Kidney (tissue), 14 donors: ENCODE measurements around the gene CR1. TPM values are rescaled to one million over a fixed set of nuclear protein-coding genes. Genes with fewer than 3 reads are reported as not detected.
"Not testable (repeated sequence)": the region's sequence is repeated elsewhere in the genome, so short reads cannot be mapped to it uniquely, and the experiment has no call there.

ENCODE experiments used
- DNase-seq, 5 donors: peaks; one replicate each; pipeline ENCODE4 v3.0.0-alpha.2; 2013 to 2020
- FAIRE-seq: peaks from 2 replicates; lab custom pipeline; 2012; peaks lifted over from hg19 to GRCh38; lab: Jason Lieb, UNC
- H3K27ac ChIP-seq, 2 donors: one replicate each; pipeline ENCODE4 v1.7.0; 2013; ENCODE audit warnings: low read depth in 2 of 2, low read length in 2 of 2, inconsistent platforms in 1 of 2
- H3K27me3 ChIP-seq: one replicate; pipeline ENCODE4 v1.7.1; 2013; ENCODE audit warnings: low read length, inconsistent platforms; ENCODE audit not compliant: control insufficient read depth, insufficient read depth
- H3K36me3 ChIP-seq, 3 donors: one replicate each; pipeline versions ENCODE4 v1.7.0 to v1.7.1; 2013; ENCODE audit warnings: low read length in 3 of 3, control low read depth in 1 of 3, inconsistent platforms in 1 of 3; ENCODE audit not compliant: insufficient read depth in 3 of 3, control insufficient read depth in 2 of 3
- H3K4me1 ChIP-seq, 3 donors: one replicate each; pipeline versions ENCODE4 v1.7.0 to v1.7.1; 2013; ENCODE audit warnings: low read length in 3 of 3, inconsistent platforms in 1 of 3, low read depth in 1 of 3; ENCODE audit not compliant: control insufficient read depth in 2 of 3, insufficient read depth in 2 of 3
- H3K4me3 ChIP-seq, 3 donors: one replicate each; pipeline versions ENCODE4 v1.7.0 to v1.8.1; 2013; ENCODE audit warnings: low read length in 3 of 3, control low read depth in 1 of 3, inconsistent platforms in 1 of 3
- H3K9ac ChIP-seq, 3 donors: one replicate each; pipeline versions ENCODE4 v1.7.0 to v1.7.1; 2013; ENCODE audit warnings: low read length in 3 of 3, control low read depth in 1 of 3, inconsistent platforms in 1 of 3
- H3K9me3 ChIP-seq, 3 donors: one replicate each; pipeline versions ENCODE4 v1.7.0 to v1.7.1; 2013; ENCODE audit warnings: low read length in 3 of 3, control low read depth in 1 of 3, inconsistent platforms in 1 of 3; ENCODE audit not compliant: control insufficient read depth in 2 of 3, insufficient read depth in 1 of 3
- CTCF ChIP-seq: IDR thresholded peaks from 3 replicates; pipeline ENCODE4 v1.5.1; 2012; ENCODE audit warnings: mild to moderate bottlenecking, moderate library complexity, borderline replicate concordance; ENCODE audit not compliant: insufficient read depth; ENCODE audit errors: extremely low read depth
- intact Hi-C: fragments of 100-400 bp; cut with DNase I; formaldehyde crosslinking; loops from one replicate; pipeline ENCODE4 v1.11.1; 2022
- polyA plus RNA-seq: library from polyadenylated mRNA; stranded (reverse); fragments of 350-450 nt; fragmentation: Illumina TruSeq; extraction: RNeasy Lipid Tissue Mini Kit (QIAGEN cat#74804); gene quantifications from one replicate; pipeline ENCODE4 v1.2.3, GENCODE V29; 2014; ENCODE audit warnings: low read depth, low replicate concordance; ENCODE audit not compliant: insufficient read depth
- total RNA-seq: library from RNA; stranded (reverse); fragmentation: NEBNext Ultra II Directional; extraction: Animal tissue kit (Norgen Biotek cat#: 25700); gene quantifications from one replicate; pipeline ENCODE4 v1.2.1, GENCODE V29; 2021
- donor health status: control.
- donor health status: control.
- donor health status: control.
- donor health status: control.
- donor health status: control.
- donor health status: DM: yes; HTN: yes; CAD: no.
- donor health status: Normal renal cell carcinoma (clear cell type).

The CR1 gene
- total and polyA plus RNA-seq, 2 donors from 2014 or later: 2.6 to 12.2 TPM

- Histone ChIP-seq H3K27ac (no peak overlapping the region), H3K9me3 (no peaks in the 10 kb centered on the region), H3K4me3 (no peak overlapping the region), H3K36me3 (no peaks in the 10 kb centered on the region), H3K4me1 (no peaks in the 10 kb centered on the region), H3K27me3 (no peaks in the 10 kb centered on the region), H3K9ac (no peak overlapping the region)
- intact Hi-C loops: no loop called here
- DNase-seq (no peak), FAIRE-seq (no peak)
- no peak for TF ChIP-seq CTCF
These were observed 180.2 kb downstream of the CR1 start for GRCh38 chr1:207676153-207676552.

- H3K9me3 ChIP-seq, H3K36me3 ChIP-seq, H3K27me3 ChIP-seq, DNase-seq, H3K9ac ChIP-seq, H3K4me3 ChIP-seq, H3K4me1 ChIP-seq, intact Hi-C loops, H3K27ac ChIP-seq, FAIRE-seq: not testable (repeated sequence)
These were observed 184.8 kb downstream of the CR1 start for GRCh38 chr1:207680590-207681388.

DNA sequence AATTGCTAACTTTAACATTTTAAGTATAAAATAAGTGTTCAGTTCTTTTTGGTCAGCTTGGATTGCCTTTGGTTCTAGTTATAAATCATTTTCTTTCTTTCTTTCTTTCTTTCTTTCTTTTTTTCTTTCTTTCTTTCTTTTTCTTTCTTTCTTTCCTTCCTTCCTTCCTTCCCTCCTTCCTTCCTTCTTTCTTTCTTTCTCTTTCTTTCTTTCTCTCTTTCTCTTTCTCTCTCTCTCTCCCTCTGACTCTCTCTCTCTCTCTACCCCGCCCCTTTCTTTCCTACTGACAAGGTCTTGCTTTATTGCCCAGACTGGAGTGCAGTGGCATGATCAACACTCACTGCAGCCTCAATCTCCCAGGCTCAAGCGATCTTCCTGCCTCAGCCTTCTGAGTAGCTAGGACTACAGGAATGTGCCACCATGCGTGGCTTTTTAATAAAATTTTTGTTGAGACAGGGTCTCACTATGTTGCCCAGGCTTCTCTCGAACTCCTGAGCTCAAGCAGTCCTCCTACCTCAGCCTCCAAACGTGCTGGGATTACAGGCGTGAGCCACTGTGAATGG lies 187.0 kb downstream of the CR1 start:
- intact Hi-C loops, H3K27ac ChIP-seq, DNase-seq, H3K27me3 ChIP-seq, H3K36me3 ChIP-seq, H3K9ac ChIP-seq, FAIRE-seq, H3K4me3 ChIP-seq, H3K9me3 ChIP-seq, H3K4me1 ChIP-seq: not testable (repeated sequence)

DNA sequence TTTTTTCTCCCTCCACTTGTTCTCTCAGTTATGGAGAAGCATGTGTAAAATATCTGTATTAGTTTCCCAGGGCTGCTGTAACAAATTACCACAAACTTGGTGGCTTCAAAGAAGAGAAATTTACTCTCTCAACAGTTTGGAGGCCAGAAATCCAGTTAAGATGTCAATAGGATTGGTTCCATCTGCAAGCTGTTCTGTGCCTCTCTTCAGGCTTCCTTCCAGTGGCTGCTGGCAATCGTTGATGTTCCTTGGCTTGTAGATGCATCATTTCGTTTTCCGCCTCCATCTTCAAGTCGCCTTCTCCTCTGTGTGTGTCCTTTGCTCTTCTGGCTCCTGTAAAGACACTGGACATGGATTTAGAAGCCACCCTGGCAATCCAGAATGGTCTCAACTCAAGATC lies 194.6 kb downstream of the CR1 start:
- H3K4me1 ChIP-seq, H3K9ac ChIP-seq, H3K9me3 ChIP-seq, intact Hi-C loops, H3K27me3 ChIP-seq, H3K36me3 ChIP-seq, H3K27ac ChIP-seq, H3K4me3 ChIP-seq, FAIRE-seq, DNase-seq: not testable (repeated sequence)

DNA sequence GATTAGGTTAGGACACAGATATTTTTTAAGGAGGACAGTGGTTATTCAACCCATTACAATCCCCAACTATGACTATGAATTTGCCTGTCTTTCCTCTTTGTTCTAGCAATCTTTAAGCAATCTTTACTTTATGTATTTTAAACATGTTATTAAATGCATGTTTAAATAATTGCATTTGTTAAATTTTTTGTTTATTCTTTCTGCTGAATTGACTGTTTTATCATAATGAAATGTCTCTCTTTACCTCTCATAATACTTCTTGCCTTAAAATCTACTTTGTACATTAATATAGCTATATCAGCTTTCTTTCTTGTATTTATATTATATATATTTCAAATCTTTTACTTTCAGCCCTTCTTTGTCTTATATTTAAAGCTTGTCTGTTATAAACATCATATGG lies 195.1 kb downstream of the CR1 start:
- intact Hi-C loops: no loop called here
- TF ChIP-seq CTCF: no peak
- Histone ChIP-seq H3K9ac (no peak overlapping the region), H3K4me1 (no peaks in the 10 kb centered on the region), H3K4me3 (no peak overlapping the region), H3K9me3 (no peaks in the 10 kb centered on the region), H3K36me3 (no peaks in the 10 kb centered on the region), H3K27me3 (no peaks in the 10 kb centered on the region), H3K27ac (no peak overlapping the region)
- no peak for DNase-seq
- FAIRE-seq: no peak
